H1 (cell line): ENCODE measurements around the gene LRP1. TPM values are rescaled to one million over a fixed set of nuclear protein-coding genes. Genes with fewer than 3 reads are reported as not detected.

Experiments
- CEBPB ChIP-seq: IDR thresholded peaks from 2 replicates; pipeline ENCODE4 v1.6.1; 2012; ENCODE audit warnings: low read depth, low read length
- JUN ChIP-seq: IDR thresholded peaks from 2 replicates; pipeline ENCODE4 v1.6.1; 2011; ENCODE audit warnings: low read depth, mild to moderate bottlenecking, improper control_type of control experiment, low read length
- MAFK ChIP-seq: IDR thresholded peaks from 2 replicates; pipeline ENCODE4 v1.6.1; 2012; ENCODE audit warnings: low read depth, mild to moderate bottlenecking, improper control_type of control experiment, low read length
- SRF ChIP-seq: IDR thresholded peaks from 2 replicates; pipeline ENCODE4 v1.6.1; 2011; ENCODE audit warnings: mild to moderate bottlenecking, low read depth, low read length, moderate library complexity
- TEAD4 ChIP-seq: IDR thresholded peaks from 2 replicates; pipeline ENCODE4 v1.6.1; 2012; ENCODE audit warnings: low read depth, low read length, inconsistent platforms, mixed read lengths
- polyA plus RNA-seq, 7 experiments: library from polyadenylated mRNA; depleted of rRNA in 3 of 7; stranded (reverse) in 5 of 7; unstranded in 2 of 7; fragments of >200 nt in 5 of 7; fragments of 200-250 nt in 2 of 7; gene quantifications; 1 replicate in 5 of 7; 2 replicates in 1 of 7; 4 replicates in 1 of 7; pipeline versions ENCODE4 v1.2.1 to v1.2.3, GENCODE V29; 2011 to 2013; ENCODE audit warnings: missing spikeins in 2 of 7, mixed read lengths in 2 of 7
- total RNA-seq: library from RNA; stranded (reverse); fragmentation: NEBNext Ultra II Directional; extraction: Animal tissue kit (Norgen Biotek cat#: 25700); gene quantifications from 2 replicates; pipeline ENCODE4 v1.2.1, GENCODE V29; 2021

The LRP1 gene
- total and polyA plus RNA-seq, 2 of the 8 experiments (the other 6 are each of a cell fraction or from before 2014, with no cell fraction given) = 35.3 to 92.5 TPM

DNA sequence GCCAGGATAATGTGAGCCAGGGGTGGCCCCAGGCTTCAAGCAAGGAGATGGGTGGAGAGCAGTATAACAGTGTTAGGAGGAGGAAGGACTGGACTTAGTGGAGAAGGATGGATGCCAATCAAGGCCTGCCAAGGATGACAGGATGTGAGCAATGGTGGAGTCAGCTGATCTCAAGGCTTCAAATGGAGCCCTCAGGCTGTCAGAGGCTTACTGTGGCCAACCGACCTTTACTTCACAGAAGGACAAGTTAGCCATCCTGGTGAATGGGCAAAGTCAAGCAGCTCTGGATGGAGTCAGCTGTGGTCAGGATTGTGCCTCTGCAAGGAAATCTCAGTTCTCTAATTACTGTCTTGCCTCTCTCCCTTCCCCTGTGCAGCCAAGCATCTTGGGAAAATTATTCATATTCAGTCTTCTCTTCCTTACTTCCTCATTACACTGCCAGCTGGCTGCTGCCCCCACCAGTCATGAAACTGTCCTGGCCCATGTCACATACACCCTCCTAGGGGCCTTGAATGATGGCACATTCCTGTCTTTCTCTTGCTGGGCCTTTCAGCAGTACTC is 9.5 kb upstream of the LRP1 start (continued):
- TF ChIP-seq TEAD4 (no peak), JUN (no peak), SRF (no peak), CEBPB (no peak), MAFK (no peak)
